K562 (cell line): Measurements from ENCODE around the gene NDUFS6.

Experiments
- GABPB1 ChIP-seq: sonication (generic); formaldehyde crosslinking; IDR thresholded peaks from 2 replicates; pipeline ENCODE4 v1.8.0; 2022; ENCODE audit warnings: mild to moderate bottlenecking, missing genetic modification reagents
- KLF6 ChIP-seq: fragments of 250-450 bp; sonication (Bioruptor Pico); IDR thresholded peaks from 2 replicates; pipeline ENCODE4 v1.4.0; 2020; ENCODE audit warnings: mild to moderate bottlenecking, moderate library complexity, borderline replicate concordance

DNA sequence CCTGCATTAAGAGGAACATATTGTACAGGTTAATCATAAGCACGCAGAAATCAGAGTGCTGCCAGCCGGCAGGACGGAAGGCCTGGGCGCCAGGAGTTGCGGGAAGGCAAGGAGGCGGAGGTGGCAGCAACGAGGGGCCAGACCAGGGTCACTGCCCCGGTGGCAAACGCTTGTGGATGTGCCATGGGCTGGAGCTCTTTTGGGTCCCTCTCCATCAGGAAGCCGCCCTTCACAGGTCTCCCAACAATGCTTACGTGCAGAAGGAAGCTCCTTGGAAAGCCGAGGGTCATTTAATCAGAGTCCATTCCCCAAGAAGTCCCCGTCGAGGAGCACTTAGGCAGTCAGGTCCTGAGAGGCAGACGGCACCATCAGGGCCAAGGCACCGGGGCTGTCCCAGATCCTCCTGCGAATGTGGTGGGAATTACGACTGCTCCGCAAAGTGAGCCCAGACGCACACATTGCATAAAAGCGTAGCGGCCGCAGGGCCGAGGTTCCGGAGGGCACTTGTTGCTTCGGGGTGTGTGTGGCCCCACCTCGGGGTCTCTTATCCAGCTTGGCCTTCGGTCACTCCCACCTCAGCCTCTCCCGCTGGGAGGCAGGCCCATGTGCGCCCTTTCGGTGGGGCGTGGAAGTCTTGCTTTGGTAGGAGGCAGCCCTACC, 22.1 kb upstream of the NDUFS6 start:
- TF ChIP-seq KLF6 (CRISPR knock-in tag) (no peak), GABPB1 (CRISPR knock-in tag) (no peak)
